ENCODE data around the gene TIMM10. TPM values are rescaled to one million over a fixed set of nuclear protein-coding genes. Genes with fewer than 3 reads are reported as not detected.

TIMM10 gene
- total RNA-seq, 1 experiment from 2014 or later: 152 TPM

DNA sequence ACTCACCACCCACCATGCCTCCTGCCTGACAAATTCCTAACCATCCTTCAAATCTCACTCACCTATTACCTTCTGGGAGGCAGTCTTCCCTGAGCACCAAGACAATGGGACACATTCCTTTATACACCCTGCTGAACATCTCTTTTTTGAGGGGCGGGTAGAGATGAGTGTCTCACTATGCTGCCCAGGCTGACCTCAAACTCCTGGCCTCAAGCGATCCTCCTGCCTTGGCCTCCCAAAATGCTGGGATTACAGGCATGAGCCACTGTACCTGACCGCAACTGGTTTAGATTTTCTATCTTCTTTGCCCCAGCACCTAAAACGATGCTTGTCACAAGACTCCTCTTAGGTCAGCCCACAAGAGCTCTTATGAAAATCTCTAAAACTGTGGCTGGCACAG, 7.1 kb downstream of the TIMM10 start:
- no peak for DNase-seq (ENCODE audit: low read depth, low spot score)
- ChIA-PET CTCF (interaction anchor here (1.6 kb wide), 1 partner anchor 30 kb away, joined by 8 read pairs; no protein-coding TSS in a partner anchor), POLR2A (no interaction called here)
- H3K27me3 ChIP-seq (ENCODE audit: control insufficient read depth, insufficient read depth, low read length): no peaks in the 10 kb centered on the region
- H3K9me3 ChIP-seq (ENCODE audit: control insufficient read depth, insufficient read depth, low read depth, low read length): no peaks in the 10 kb centered on the region
- no peak for ATAC-seq
- no peak overlapping the region for H3K27ac ChIP-seq (ENCODE audit: low read length)
- intact Hi-C loops (cut with micrococcal nuclease; ENCODE audit: unreplicated experiment): loop anchor here (2.0 kb wide), 1 partner anchor 179 kb away; no protein-coding TSS in a partner anchor
- H3K36me3 ChIP-seq (ENCODE audit: control insufficient read depth, insufficient read depth, low read length): peaks cover 3% of the 10 kb centered on the region; the same call in 1 of the 2 replicates
- H3K4me1 ChIP-seq (ENCODE audit: control insufficient read depth, insufficient read depth, low read length): no peaks in the 10 kb centered on the region; the same call in 1 of the 2 replicates
- TF ChIP-seq SIN3A (IDR thresholded peaks at IDR 0.05; ENCODE audit: borderline replicate concordance, insufficient read depth, low read depth, low read length) (no peak), TCF7L2 (IDR thresholded peaks at IDR 0.05; ENCODE audit: low read depth, low read length) (no peak), POLR2AphosphoS5 (IDR thresholded peaks at IDR 0.05; ENCODE audit: low read depth, low read length) (no peak)
- TF ChIP-seq, protein P1, sequence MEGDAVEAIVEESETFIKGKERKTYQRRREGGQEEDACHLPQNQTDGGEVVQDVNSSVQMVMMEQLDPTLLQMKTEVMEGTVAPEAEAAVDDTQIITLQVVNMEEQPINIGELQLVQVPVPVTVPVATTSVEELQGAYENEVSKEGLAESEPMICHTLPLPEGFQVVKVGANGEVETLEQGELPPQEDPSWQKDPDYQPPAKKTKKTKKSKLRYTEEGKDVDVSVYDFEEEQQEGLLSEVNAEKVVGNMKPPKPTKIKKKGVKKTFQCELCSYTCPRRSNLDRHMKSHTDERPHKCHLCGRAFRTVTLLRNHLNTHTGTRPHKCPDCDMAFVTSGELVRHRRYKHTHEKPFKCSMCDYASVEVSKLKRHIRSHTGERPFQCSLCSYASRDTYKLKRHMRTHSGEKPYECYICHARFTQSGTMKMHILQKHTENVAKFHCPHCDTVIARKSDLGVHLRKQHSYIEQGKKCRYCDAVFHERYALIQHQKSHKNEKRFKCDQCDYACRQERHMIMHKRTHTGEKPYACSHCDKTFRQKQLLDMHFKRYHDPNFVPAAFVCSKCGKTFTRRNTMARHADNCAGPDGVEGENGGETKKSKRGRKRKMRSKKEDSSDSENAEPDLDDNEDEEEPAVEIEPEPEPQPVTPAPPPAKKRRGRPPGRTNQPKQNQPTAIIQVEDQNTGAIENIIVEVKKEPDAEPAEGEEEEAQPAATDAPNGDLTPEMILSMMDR (IDR thresholded peaks at IDR 0.05): no peak
- TF ChIP-seq, protein P2, sequence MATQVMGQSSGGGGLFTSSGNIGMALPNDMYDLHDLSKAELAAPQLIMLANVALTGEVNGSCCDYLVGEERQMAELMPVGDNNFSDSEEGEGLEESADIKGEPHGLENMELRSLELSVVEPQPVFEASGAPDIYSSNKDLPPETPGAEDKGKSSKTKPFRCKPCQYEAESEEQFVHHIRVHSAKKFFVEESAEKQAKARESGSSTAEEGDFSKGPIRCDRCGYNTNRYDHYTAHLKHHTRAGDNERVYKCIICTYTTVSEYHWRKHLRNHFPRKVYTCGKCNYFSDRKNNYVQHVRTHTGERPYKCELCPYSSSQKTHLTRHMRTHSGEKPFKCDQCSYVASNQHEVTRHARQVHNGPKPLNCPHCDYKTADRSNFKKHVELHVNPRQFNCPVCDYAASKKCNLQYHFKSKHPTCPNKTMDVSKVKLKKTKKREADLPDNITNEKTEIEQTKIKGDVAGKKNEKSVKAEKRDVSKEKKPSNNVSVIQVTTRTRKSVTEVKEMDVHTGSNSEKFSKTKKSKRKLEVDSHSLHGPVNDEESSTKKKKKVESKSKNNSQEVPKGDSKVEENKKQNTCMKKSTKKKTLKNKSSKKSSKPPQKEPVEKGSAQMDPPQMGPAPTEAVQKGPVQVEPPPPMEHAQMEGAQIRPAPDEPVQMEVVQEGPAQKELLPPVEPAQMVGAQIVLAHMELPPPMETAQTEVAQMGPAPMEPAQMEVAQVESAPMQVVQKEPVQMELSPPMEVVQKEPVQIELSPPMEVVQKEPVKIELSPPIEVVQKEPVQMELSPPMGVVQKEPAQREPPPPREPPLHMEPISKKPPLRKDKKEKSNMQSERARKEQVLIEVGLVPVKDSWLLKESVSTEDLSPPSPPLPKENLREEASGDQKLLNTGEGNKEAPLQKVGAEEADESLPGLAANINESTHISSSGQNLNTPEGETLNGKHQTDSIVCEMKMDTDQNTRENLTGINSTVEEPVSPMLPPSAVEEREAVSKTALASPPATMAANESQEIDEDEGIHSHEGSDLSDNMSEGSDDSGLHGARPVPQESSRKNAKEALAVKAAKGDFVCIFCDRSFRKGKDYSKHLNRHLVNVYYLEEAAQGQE (IDR thresholded peaks at IDR 0.05; ENCODE audit: insufficient read depth in 1 of 2, low read depth in 2 of 2, low read length in 1 of 2): no peak
- H3K4me3 ChIP-seq (ENCODE audit: low read depth in 2 of 2, low read length in 2 of 2): no peak overlapping the region
- no TSS peak for BruUV-seq (replicated peaks)
- in situ Hi-C loops (cut with HindIII; ENCODE audit: low pct_unique_long_range_greater_than_20kb, low sequenced_read_pairs): no loop called here

DNA sequence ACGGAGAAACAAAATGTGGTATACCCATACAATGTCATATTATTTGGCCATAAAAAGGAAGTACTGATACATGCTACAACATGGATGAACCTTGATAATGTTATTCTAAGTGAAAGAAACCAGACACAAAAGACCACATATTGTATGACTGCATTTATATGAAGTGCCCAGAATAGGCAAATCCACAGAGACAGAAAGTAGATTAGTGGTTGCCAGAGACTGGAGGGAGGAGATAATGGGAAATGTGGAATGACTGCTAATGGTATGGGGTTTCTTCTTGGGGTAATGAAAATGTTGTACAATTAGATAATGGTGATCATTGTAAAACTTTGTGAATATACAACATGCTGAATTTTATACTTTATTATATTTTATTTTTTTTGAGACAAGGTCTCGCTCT, 9.4 kb downstream of the TIMM10 start:
- DNase-seq (ENCODE audit: low read depth, low spot score) (no peak), ATAC-seq (no peak)
- Histone ChIP-seq H3K27ac (ENCODE audit: low read length) (no peak overlapping the region), H3K36me3 (ENCODE audit: control insufficient read depth, insufficient read depth, low read length) (no peaks in the 10 kb centered on the region), H3K27me3 (ENCODE audit: control insufficient read depth, insufficient read depth, low read length) (peaks cover under 1% of the 10 kb centered on the region; the same call in 1 of the 2 replicates), H3K4me1 (ENCODE audit: control insufficient read depth, insufficient read depth, low read length) (no peaks in the 10 kb centered on the region), H3K4me3 (ENCODE audit: low read depth in 2 of 2, low read length in 2 of 2) (no peak overlapping the region), H3K9me3 (ENCODE audit: control insufficient read depth, insufficient read depth, low read depth, low read length) (no peaks in the 10 kb centered on the region)
- BruUV-seq (replicated peaks): no TSS peak
- intact Hi-C loops (cut with micrococcal nuclease; ENCODE audit: unreplicated experiment) (no loop called here), in situ Hi-C loops (cut with HindIII; ENCODE audit: low pct_unique_long_range_greater_than_20kb, low sequenced_read_pairs) (no loop called here)
- TF ChIP-seq, protein P2 (IDR thresholded peaks at IDR 0.05; ENCODE audit: insufficient read depth in 1 of 2, low read depth in 2 of 2, low read length in 1 of 2): no peak
- TF ChIP-seq POLR2AphosphoS5 (IDR thresholded peaks at IDR 0.05; ENCODE audit: low read depth, low read length) (no peak), TCF7L2 (IDR thresholded peaks at IDR 0.05; ENCODE audit: low read depth, low read length) (no peak), SIN3A (IDR thresholded peaks at IDR 0.05; ENCODE audit: borderline replicate concordance, insufficient read depth, low read depth, low read length) (no peak)
- TF ChIP-seq, protein P1 (IDR thresholded peaks at IDR 0.05): no peak
- POLR2A ChIA-PET: no interaction called here
- CTCF ChIA-PET: interaction anchor here (0.8 kb wide), 1 partner anchor 29 kb away, joined by 4 read pairs; no protein-coding TSS in a partner anchor
